K562 (cell line): Measurements from ENCODE around the gene TRIO. TPM values are rescaled to one million over a fixed set of nuclear protein-coding genes. Genes with fewer than 3 reads are reported as not detected.

ENCODE experiments used
- CSDE1 ChIP-seq, 2 experiments: fragments of 450-650 bp; IDR thresholded peaks; 2 replicates each; pipeline ENCODE4 v1.6.1; 2016; ENCODE audit warnings: mild to moderate bottlenecking in 1 of 2
- GMEB1 ChIP-seq: fragments of 250-450 bp; sonication (Bioruptor Pico); IDR thresholded peaks from 2 replicates; pipeline ENCODE4 v1.4.0; 2020; ENCODE audit warnings: mild to moderate bottlenecking
- HDGF ChIP-seq: fragments of 450-650 bp; IDR thresholded peaks from 2 replicates; pipeline ENCODE4 v1.6.1; 2016
- MAFG ChIP-seq: fragments of 450-650 bp; conservative IDR thresholded peaks from 2 replicates; pipeline ENCODE4 v1.6.1; 2016; ENCODE audit warnings: missing genetic modification characterization, missing compliant biosample characterization
- MITF ChIP-seq: IDR thresholded peaks from 2 replicates; pipeline ENCODE4 v1.6.1; 2014; ENCODE audit warnings: antibody characterized with exemption
- MLX ChIP-seq, 2 experiments: fragments of 450-650 bp in 1 of 2; sonication (generic) in 1 of 2; formaldehyde crosslinking; conservative IDR thresholded peaks; 2 replicates each; pipeline versions ENCODE4 v1.4.0 to v1.8.1; 2020 to 2022; ENCODE audit warnings: mild to moderate bottlenecking in 1 of 2, missing genetic modification reagents in 1 of 2
- PURB ChIP-seq: sonication (generic); formaldehyde crosslinking; IDR thresholded peaks from 2 replicates; pipeline ENCODE4 v1.9.0; 2021; ENCODE audit warnings: low read depth, mild to moderate bottlenecking, missing genetic modification reagents
- RUNX1 ChIP-seq: sonication (generic); IDR thresholded peaks from 2 replicates; pipeline ENCODE4 v1.6.1; 2016; ENCODE audit warnings: antibody characterized with exemption, low read depth
- SNIP1 ChIP-seq: fragments of 450-650 bp; IDR thresholded peaks from 2 replicates; pipeline ENCODE4 v1.7.1; 2017; ENCODE audit warnings: low read depth, mild to moderate bottlenecking
- TAF7 ChIP-seq: fragments of 450-650 bp; IDR thresholded peaks from 2 replicates; pipeline ENCODE4 v1.6.1; 2016; ENCODE audit warnings: missing genetic modification characterization, missing compliant biosample characterization
- TCF15 ChIP-seq: fragments of 250-450 bp; sonication (Bioruptor Pico); IDR thresholded peaks from 2 replicates; pipeline ENCODE4 v1.8.0; 2022; ENCODE audit warnings: moderate library complexity, mild to moderate bottlenecking, inconsistent platforms
- ZBTB1 ChIP-seq: sonication (generic); formaldehyde crosslinking; IDR thresholded peaks from 2 replicates; pipeline ENCODE4 v1.8.1; 2023; ENCODE audit warnings: missing genetic modification reagents, low read depth, mild to moderate bottlenecking, borderline replicate concordance
- ZNF316 ChIP-seq: fragments of 450-650 bp; IDR thresholded peaks from 2 replicates; pipeline ENCODE4 v1.6.1; 2016
- ZNF41 ChIP-seq: fragments of 250-450 bp; sonication (Bioruptor Pico); conservative IDR thresholded peaks from 2 replicates; pipeline ENCODE4 v1.4.0; 2020; ENCODE audit warnings: mild to moderate bottlenecking
- polyA plus RNA-seq, 8 experiments: library from polyadenylated mRNA; depleted of rRNA in 4 of 8; stranded (reverse) in 5 of 8; unstranded in 3 of 8; fragments of >200 nt; fragmentation: Nextera tagmentation in 2 of 8; fragmentation: Illumina TruSeq in 1 of 8; extraction: Ambion mirVana in 2 of 8; extraction: Trizol in 1 of 8; gene quantifications; 2 replicates each; pipeline versions ENCODE4 v1.2.1 to v1.2.3, GENCODE V29; 2011 to 2014; ENCODE audit warnings: inconsistent platforms in 1 of 8, missing spikeins in 1 of 8
- total RNA-seq, 7 experiments: library from RNA; depleted of rRNA in 6 of 7; stranded (reverse); fragments of >200 nt in 6 of 7; fragmentation: Illumina TruSeq in 2 of 7; extraction: Trizol in 2 of 7; gene quantifications; 2 replicates each; pipeline versions ENCODE4 v1.2.1 to v1.2.3, GENCODE V29; 2011 to 2021; ENCODE audit warnings: low replicate concordance in 1 of 7

TRIO gene
- total and polyA plus RNA-seq, 9 of the 15 experiments (the other 6 are each of a cell fraction or from before 2014, with no cell fraction given): 0.24 to 5.0 (median 1.1) TPM

GRCh38 chr5:14178671-14179211 lies 35.6 kb downstream of the TRIO start (continued):
- TF ChIP-seq TCF15 (CRISPR knock-in tag): no peak
- no peak for TF ChIP-seq SNIP1
- no peak for TF ChIP-seq MLX (CRISPR knock-in tag; conservative IDR thresholded peaks at IDR 0.05)
- no peak for TF ChIP-seq ZBTB1 (CRISPR knock-in tag)
- peak; percentile 32; the same call in 1 of the 2 replicates for TF ChIP-seq MAFG
- no peak for TF ChIP-seq CSDE1 (IDR thresholded peaks at IDR 0.05)
- no peak for TF ChIP-seq PURB (CRISPR knock-in tag)
- peak; percentile 60 for TF ChIP-seq ZNF316
- TF ChIP-seq GMEB1: no peak
- TF ChIP-seq HDGF: no peak
- no peak for TF ChIP-seq TAF7
- TF ChIP-seq MITF: no peak
- no peak for TF ChIP-seq RUNX1
- no peak for TF ChIP-seq ZNF41
